H1 (cell line): Measurements from ENCODE around the gene ZNF3. TPM values are rescaled to one million over a fixed set of nuclear protein-coding genes. Genes with fewer than 3 reads are reported as not detected.

Source experiments
- EGR1 ChIP-seq: IDR thresholded peaks from 2 replicates; pipeline ENCODE4 v1.6.1; 2011; ENCODE audit warnings: low read depth, low read length, borderline replicate concordance
- GTF2F1 ChIP-seq: IDR thresholded peaks from 2 replicates; pipeline ENCODE4 v1.6.1; 2012; ENCODE audit warnings: low read depth, low read length, improper control_type of control experiment, borderline replicate concordance
- JUN ChIP-seq: IDR thresholded peaks from 2 replicates; pipeline ENCODE4 v1.6.1; 2011; ENCODE audit warnings: low read depth, mild to moderate bottlenecking, improper control_type of control experiment, low read length
- NANOG ChIP-seq: IDR thresholded peaks from 2 replicates; pipeline ENCODE4 v1.6.1; 2011; ENCODE audit warnings: low read length, low read depth, mild to moderate bottlenecking, inconsistent platforms; ENCODE audit not compliant: insufficient read depth, poor library complexity, severe bottlenecking
- RBBP5 ChIP-seq: IDR thresholded peaks from 2 replicates; pipeline ENCODE4 v1.7.1; 2012; ENCODE audit warnings: low read depth, mild to moderate bottlenecking, inconsistent platforms, low read length, moderate library complexity, borderline replicate concordance
- SIN3A ChIP-seq, 2 experiments: IDR thresholded peaks in 1 of 2; conservative IDR thresholded peaks in 1 of 2; 2 replicates each; pipeline ENCODE4 v1.6.1; 2011 to 2012; ENCODE audit warnings: low read length in 2 of 2, improper control_type of control experiment in 1 of 2, low read depth in 1 of 2, mild to moderate bottlenecking in 1 of 2
- polyA plus RNA-seq, 7 experiments: library from polyadenylated mRNA; depleted of rRNA in 3 of 7; stranded (reverse) in 5 of 7; unstranded in 2 of 7; fragments of >200 nt in 5 of 7; fragments of 200-250 nt in 2 of 7; gene quantifications; 1 replicate in 5 of 7; 2 replicates in 1 of 7; 4 replicates in 1 of 7; pipeline versions ENCODE4 v1.2.1 to v1.2.3, GENCODE V29; 2011 to 2013; ENCODE audit warnings: missing spikeins in 2 of 7, mixed read lengths in 2 of 7
- total RNA-seq: library from RNA; stranded (reverse); fragmentation: NEBNext Ultra II Directional; extraction: Animal tissue kit (Norgen Biotek cat#: 25700); gene quantifications from 2 replicates; pipeline ENCODE4 v1.2.1, GENCODE V29; 2021
- TF ChIP-seq, protein P1 (sequence below): fragments of 300-600 bp; sonication (generic); IDR thresholded peaks from 2 replicates; pipeline ENCODE4 v1.7.1; 2012; ENCODE audit warnings: low read length, moderate library complexity, mild to moderate bottlenecking, inconsistent platforms; ENCODE audit not compliant: insufficient replicate concordance
- TF ChIP-seq, protein P2 (sequence below): IDR thresholded peaks from 2 replicates; pipeline ENCODE4 v1.6.1; 2011; ENCODE audit warnings: low read length, improper control_type of control experiment

ZNF3 gene
- total and polyA plus RNA-seq, 2 of the 8 experiments (the other 6 are each of a cell fraction or from before 2014, with no cell fraction given): 26.9 to 49.1 TPM

DNA sequence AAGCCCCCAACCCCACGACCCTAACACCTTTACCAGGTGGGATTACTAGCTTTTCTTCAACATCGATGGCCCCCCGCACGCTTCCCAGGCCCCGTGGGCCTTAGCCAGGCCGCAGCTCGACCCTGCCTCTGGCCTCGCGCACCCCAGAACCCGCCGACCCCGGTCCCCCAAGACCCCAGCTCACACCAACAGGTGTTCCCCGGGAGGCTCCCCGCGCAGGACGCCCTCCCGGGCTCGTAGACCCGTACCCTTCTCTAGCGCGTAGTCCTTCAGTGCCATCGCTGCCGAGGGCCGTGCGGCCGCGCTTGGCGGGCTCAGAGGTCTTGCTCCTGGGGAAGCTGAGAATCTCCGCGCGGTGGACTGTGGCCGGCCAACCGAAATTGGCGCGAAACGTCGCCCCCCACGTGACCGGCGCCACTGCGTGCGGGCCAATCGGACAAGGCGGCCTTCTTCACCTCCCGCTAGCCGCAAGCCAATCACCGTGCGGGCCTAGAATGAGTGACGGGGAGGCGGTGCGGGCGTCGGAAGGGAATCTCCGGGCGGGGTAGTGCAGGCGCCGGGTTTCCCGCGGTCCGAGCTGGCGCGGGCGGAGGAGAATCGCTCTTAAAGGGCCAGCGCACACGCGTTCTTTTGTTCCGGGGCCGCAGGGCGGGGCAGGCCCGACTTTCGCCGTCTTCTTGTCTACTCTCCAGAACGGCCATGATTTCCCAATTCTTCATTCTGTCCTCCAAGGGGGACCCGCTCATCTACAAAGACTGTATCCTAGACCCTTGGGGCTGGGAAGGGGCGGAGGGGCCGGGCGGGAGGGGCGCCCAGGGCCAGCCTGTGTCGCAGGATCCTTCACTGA is 19.7 kb upstream of the ZNF3 start, which contains the start of the genes AP4M1 and MCM7 (continued):
- no peak for TF ChIP-seq RBBP5
- TF ChIP-seq, protein P1, sequence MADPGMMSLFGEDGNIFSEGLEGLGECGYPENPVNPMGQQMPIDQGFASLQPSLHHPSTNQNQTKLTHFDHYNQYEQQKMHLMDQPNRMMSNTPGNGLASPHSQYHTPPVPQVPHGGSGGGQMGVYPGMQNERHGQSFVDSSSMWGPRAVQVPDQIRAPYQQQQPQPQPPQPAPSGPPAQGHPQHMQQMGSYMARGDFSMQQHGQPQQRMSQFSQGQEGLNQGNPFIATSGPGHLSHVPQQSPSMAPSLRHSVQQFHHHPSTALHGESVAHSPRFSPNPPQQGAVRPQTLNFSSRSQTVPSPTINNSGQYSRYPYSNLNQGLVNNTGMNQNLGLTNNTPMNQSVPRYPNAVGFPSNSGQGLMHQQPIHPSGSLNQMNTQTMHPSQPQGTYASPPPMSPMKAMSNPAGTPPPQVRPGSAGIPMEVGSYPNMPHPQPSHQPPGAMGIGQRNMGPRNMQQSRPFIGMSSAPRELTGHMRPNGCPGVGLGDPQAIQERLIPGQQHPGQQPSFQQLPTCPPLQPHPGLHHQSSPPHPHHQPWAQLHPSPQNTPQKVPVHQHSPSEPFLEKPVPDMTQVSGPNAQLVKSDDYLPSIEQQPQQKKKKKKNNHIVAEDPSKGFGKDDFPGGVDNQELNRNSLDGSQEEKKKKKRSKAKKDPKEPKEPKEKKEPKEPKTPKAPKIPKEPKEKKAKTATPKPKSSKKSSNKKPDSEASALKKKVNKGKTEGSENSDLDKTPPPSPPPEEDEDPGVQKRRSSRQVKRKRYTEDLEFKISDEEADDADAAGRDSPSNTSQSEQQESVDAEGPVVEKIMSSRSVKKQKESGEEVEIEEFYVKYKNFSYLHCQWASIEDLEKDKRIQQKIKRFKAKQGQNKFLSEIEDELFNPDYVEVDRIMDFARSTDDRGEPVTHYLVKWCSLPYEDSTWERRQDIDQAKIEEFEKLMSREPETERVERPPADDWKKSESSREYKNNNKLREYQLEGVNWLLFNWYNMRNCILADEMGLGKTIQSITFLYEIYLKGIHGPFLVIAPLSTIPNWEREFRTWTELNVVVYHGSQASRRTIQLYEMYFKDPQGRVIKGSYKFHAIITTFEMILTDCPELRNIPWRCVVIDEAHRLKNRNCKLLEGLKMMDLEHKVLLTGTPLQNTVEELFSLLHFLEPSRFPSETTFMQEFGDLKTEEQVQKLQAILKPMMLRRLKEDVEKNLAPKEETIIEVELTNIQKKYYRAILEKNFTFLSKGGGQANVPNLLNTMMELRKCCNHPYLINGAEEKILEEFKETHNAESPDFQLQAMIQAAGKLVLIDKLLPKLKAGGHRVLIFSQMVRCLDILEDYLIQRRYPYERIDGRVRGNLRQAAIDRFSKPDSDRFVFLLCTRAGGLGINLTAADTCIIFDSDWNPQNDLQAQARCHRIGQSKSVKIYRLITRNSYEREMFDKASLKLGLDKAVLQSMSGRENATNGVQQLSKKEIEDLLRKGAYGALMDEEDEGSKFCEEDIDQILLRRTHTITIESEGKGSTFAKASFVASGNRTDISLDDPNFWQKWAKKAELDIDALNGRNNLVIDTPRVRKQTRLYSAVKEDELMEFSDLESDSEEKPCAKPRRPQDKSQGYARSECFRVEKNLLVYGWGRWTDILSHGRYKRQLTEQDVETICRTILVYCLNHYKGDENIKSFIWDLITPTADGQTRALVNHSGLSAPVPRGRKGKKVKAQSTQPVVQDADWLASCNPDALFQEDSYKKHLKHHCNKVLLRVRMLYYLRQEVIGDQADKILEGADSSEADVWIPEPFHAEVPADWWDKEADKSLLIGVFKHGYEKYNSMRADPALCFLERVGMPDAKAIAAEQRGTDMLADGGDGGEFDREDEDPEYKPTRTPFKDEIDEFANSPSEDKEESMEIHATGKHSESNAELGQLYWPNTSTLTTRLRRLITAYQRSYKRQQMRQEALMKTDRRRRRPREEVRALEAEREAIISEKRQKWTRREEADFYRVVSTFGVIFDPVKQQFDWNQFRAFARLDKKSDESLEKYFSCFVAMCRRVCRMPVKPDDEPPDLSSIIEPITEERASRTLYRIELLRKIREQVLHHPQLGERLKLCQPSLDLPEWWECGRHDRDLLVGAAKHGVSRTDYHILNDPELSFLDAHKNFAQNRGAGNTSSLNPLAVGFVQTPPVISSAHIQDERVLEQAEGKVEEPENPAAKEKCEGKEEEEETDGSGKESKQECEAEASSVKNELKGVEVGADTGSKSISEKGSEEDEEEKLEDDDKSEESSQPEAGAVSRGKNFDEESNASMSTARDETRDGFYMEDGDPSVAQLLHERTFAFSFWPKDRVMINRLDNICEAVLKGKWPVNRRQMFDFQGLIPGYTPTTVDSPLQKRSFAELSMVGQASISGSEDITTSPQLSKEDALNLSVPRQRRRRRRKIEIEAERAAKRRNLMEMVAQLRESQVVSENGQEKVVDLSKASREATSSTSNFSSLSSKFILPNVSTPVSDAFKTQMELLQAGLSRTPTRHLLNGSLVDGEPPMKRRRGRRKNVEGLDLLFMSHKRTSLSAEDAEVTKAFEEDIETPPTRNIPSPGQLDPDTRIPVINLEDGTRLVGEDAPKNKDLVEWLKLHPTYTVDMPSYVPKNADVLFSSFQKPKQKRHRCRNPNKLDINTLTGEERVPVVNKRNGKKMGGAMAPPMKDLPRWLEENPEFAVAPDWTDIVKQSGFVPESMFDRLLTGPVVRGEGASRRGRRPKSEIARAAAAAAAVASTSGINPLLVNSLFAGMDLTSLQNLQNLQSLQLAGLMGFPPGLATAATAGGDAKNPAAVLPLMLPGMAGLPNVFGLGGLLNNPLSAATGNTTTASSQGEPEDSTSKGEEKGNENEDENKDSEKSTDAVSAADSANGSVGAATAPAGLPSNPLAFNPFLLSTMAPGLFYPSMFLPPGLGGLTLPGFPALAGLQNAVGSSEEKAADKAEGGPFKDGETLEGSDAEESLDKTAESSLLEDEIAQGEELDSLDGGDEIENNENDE: no peak
- TF ChIP-seq EGR1: no peak
- TF ChIP-seq GTF2F1: no peak; the same call in 1 of the 2 replicates
- peak; percentile 4 to 30; a peak in 1 of 4 replicates for TF ChIP-seq SIN3A (conservative IDR thresholded peaks at IDR 0.05 in 1 of 2, IDR thresholded peaks at IDR 0.05 in 1 of 2; ENCODE audit: low read depth in 1 of 2, low read length in 2 of 2)
- TF ChIP-seq, protein P2, sequence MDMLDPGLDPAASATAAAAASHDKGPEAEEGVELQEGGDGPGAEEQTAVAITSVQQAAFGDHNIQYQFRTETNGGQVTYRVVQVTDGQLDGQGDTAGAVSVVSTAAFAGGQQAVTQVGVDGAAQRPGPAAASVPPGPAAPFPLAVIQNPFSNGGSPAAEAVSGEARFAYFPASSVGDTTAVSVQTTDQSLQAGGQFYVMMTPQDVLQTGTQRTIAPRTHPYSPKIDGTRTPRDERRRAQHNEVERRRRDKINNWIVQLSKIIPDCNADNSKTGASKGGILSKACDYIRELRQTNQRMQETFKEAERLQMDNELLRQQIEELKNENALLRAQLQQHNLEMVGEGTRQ: peak; percentile 97
- no peak for TF ChIP-seq JUN
- TF ChIP-seq NANOG: no peak
